Embryonic facial prominence (tissue), 1 donor: Measurements from ENCODE around the gene RAPGEF1.
A peak's percentile ranks its signal among the peaks of the same experiment; 100 is the strongest.
"Not testable (repeated sequence)": the region's sequence is repeated elsewhere in the genome, so short reads cannot be mapped to it uniquely, and the experiment has no call there.

ENCODE experiments used
- DNase-seq: peaks from one replicate; pipeline ENCODE4 v3.0.0-alpha.2; 2016; ENCODE audit errors: extremely low spot score

The RAPGEF1 gene, protein sequence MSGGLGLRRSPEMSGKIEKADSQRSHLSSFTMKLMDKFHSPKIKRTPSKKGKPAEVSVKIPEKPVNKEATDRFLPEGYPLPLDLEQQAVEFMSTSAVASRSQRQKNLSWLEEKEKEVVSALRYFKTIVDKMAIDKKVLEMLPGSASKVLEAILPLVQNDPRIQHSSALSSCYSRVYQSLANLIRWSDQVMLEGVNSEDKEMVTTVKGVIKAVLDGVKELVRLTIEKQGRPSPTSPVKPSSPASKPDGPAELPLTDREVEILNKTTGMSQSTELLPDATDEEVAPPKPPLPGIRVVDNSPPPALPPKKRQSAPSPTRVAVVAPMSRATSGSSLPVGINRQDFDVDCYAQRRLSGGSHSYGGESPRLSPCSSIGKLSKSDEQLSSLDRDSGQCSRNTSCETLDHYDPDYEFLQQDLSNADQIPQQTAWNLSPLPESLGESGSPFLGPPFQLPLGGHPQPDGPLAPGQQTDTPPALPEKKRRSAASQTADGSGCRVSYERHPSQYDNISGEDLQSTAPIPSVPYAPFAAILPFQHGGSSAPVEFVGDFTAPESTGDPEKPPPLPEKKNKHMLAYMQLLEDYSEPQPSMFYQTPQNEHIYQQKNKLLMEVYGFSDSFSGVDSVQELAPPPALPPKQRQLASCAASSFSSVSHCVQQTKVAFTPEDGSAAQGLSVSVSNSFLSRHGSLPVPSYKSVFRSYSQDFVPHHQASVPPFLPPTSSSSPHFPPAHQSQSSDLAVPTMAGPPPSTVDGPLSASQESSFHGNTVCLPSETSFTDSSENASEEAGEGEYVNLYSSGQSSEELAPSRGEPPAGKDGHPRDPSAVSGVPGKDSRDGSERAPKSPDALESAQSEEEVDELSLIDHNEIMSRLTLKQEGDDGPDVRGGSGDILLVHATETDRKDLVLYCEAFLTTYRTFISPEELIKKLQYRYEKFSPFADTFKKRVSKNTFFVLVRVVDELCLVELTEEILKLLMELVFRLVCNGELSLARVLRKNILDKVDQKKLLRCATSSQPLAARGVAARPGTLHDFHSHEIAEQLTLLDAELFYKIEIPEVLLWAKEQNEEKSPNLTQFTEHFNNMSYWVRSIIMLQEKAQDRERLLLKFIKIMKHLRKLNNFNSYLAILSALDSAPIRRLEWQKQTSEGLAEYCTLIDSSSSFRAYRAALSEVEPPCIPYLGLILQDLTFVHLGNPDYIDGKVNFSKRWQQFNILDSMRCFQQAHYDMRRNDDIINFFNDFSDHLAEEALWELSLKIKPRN (N-terminal part only)

DNA sequence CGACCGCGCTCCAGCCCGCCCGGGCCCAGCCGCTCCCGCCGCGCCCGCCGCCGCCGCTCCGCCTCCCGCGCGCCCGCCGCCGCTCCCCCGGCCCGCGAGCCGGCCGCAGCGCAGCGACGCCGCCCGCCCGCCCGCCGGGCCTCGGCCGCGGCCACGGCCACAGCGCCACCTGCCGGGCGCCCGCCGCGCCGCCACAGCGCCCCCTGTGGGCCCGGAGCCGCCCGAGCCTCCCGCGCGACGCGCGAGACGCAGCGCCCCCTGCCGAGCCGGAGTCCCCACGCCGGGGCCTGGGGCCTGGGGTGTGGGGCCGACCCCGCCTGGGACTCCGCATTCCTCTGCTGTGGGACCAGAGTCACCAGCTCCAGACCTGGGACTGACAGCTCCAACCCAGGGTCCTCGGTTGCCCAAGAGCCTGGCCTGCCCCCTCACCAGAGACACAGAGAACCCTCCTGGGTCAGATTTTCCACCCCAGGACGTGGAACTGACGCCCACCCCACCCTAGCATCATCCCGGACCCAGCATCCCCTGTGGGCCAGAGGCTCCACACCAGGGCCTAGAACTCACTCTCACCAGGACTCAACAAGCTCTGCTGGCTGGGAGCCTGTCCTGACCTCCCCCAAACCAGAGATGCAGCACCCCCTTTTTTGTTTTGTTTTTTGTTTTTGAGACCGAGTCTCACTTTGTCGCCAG, at the start of gene RAPGEF1:
RAPGEF1 (minus strand) TSS at position 118 of the 690 bp plus-strand sequence. CDS start 246 bp downstream, outside the sequence.
- no peak for DNase-seq

DNA sequence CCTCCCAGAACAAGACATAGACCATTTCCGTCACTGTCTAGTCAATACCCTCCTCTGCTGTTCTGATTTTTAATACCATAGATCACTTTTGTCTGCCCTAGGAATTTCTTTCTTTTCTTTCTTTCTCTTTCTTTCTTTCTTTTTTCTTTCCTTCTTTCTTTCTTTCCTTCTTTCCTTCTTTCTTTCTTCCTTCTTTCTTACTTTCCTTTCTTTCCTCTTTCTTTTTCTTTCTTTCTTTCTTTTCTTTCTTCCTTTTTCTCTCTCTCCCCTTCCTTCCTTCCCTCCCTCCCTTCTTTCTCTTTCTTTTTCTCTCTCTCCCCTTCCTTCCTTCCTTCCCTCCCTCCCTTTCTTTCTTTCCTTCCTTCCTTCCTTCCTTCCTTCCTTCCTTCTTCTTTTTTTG, 49.0 kb upstream of the RAPGEF1 start:
- no peak for DNase-seq

DNA sequence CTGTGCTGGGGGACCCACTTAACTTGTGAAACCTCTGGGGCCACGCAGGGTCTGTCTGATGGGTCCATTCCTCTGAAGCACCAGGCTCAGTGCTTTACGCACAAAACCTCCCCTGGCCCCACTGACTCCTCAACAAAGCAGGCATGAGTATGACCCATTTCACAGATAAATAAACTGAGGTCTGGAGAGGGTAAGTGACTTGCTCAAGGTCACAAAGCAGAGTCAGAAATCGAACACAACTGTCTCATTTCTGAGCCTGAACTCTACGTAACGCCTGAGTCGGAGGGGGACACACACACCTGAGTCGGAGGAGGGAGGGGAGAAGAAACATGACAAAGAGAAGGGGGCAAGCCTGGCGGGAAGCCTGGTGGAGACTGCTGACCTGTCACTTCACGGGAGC, 48.0 kb upstream of the RAPGEF1 start:
- DNase-seq: no peak

DNA sequence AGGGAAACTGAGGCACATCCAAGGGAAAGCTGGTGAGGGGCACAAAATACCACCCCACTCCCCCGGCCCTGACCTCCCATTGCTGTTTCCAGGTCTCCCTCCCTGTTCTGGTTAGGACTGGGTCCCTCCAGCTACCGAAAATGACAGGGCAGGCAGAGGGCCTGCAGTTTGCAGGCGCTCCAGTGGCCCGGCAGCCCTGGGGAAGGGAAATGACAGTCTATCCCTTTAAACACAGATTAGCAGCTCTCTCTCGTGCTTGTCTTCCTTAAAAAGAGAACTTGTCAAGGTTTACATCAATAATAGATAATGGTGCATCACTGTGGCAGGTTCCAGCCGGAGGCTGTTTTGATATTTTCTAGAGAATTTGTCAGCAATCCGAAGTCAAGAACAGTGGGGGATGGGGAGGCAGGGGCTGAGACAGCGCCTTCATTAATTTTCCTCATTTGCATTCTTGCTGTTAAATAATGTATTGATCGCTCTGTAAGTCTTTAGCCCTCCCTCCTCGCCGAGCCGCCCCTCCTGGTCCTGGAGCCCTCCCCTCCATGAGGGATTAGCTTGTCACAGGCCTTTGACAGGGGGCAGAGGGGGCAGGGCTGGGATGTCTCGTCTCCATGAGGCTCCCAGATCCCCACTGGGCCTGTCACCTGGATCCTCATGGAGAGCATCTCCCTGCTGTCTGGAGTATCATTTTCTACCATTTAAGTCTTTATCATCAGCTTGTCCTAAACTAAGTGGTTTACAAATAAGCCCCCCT, 45.0 kb upstream of the RAPGEF1 start:
- DNase-seq: no peak

DNA sequence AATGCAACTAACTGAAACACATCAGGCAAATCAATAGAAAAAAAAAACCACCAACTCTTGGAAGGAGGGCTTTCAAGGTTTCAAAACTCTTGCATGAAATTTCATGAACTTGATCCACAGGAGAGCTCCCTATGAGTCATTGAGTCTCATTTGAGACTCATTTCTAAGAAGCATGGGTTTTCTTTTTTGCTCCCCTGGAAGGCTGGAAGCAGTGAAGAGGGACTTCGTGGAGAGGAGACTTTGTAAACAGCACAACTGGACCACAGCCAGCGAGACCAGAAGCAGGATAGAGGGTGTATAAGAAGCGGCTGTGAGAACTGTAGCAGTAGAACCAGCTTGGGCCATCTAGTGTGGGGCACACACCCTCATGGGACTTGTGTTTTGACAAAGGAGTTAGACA, 41.2 kb upstream of the RAPGEF1 start:
- DNase-seq: no peak

DNA sequence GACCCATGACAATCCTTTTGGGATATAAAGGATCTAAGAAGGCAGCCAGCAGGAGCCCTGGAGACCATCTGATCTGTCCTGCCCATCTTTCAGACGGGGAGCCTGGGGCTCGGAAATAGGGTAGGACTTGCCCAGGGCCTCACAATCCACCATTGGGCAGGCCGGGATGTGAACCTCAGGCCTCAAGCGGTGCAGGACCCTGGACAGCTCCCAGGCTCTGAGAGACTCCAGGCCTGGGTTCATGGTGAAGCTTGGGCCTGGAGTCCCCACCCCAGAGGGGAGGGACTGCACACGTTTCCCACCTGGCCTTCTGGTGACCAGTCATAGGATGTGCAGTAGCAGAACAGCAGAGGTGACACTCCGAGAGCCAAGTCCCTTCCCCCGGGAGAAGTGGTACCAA, 36.6 kb upstream of the RAPGEF1 start:
- no peak for DNase-seq

DNA sequence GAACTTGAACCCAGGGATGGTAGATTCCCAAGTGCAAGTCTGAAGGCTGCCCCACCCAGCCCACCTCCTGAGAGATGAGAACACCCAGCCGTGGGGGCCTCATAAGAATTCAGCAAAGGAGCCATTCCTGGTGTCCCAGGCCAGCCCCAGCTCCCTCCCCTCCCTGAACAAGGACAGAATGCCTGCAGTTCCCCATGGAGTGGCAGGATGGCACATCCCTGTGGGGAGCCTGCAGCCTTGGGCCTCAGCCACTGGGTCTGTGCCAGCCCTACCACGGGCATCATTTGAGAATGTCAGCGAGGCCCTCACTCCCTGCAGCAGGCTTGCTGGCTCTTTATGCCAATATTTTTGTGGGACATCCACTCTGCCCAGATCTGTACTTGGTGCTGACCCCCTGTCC, 36.2 kb upstream of the RAPGEF1 start:
- DNase-seq: no peak

DNA sequence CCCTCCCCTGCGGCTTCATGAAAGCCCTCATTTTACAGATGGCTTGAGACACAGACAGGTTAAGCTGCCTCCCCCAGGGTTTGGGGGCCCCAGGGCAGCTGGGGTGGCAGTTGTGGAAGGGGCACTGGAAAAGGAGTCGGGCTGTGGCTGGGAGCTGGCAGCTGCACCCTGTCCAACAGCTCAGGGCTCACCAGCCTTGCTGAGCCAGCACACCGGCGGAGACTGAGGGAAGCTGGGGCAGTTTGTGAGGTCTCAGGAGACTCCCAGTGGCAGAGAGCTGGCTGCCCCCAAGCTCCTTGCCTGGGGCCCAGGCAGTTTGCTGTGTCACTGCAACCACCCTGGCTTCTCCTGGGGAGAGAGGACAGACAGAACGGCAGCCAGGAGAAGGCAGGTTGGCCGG, 34.8 kb upstream of the RAPGEF1 start:
- DNase-seq: no peak

DNA sequence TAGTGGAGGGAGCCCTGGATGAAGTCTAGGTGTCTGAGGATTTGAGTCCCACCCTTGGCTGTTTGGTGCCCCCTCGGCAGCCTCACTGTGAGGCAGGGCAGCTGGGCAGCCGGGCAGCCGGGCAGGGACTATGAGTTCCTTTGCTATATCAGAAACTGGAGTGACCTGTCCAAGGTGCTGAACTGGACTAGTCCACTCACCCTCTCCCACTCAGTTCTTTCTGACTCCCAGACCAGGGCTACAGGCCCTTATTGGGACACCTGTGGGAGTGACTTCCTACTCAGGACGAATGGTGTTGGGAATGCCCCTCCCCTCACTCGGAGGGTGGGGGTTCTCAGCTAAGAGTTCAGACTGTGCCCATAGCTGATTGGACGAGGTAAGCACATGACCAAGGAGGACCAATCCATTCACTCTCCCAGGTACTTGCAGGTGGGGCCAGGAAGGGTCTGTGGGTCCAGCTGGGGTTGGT, 34.1 kb upstream of the RAPGEF1 start:
- peak; percentile 24 for DNase-seq

DNA sequence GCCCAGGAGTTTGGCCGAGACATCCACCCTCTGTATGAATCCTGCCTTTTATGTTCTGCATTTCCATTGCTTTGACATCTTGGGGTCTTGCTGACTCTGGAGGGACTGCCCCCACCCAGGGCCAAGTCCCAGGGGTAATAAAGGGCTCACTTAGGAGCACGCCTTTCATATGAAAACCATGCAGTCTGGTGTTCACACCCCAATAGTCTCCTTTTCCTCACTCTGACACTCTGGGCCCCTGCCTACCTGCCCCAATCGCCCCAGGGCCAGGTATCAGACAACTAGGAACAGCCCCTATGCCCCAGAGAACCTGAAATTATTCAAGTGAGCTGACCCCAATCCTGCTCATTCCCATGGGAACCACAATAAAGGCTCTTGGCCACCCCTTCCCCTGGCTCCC, 33.1 kb upstream of the RAPGEF1 start:
- DNase-seq: no peak

DNA sequence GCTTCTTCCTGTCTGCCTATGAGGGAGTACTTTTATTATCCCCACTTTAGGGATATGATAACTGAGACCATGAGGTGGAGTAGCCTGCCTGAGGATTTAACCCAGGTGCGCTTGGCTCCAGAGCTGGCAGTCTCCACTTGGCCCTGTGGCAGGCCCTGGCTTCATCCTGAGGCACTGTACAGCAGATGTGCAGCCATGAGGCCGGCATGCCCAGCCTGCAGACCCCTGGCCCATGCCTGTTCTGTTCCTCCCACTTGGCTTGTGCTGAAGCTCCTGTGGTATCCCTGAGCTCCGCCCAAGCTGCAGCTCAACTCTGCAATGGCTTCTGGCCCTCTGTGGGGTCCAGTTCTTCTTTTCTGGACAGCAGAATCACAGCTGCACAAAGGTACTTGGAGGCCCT, 31.8 kb upstream of the RAPGEF1 start:
- DNase-seq: no peak

DNA sequence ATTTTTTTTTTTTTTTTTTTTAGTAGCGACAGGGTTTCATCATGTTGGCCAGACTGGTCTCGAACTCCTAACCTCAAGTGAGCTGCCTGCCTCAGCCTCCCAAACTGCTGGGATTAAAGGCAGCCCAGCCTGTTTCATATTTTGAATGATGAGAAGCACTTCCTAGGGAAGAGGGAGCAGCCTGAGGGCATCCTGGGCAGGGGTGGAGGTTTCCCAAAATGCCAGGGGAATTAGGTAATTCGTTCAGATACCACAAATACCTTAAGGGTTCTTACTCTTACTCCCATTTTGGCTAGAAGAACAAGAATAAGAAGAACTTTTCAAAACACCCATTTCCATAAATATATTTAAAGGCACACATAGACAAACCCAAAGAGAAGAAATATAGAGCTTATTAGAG, 29.5 kb upstream of the RAPGEF1 start:
- no peak for DNase-seq

DNA sequence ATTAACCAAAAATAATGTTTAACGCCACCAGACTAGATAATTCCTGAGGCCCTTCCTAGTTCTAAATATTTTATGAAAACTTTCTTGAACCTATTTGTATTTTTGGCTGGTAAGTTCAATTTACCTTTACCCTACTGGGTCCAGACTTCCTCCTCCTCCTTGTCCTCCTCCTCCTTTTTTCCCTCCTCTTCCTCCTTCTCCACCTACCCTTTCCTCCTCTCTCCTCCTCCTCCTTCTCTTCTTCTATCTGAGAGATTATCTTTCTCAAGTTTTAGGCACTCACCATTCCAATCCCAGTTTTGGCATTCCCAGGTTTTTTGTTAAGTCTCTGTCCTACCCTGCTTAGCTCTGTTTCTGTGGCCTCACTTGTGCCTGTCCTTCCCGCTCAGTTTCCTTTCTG, 24.7 kb upstream of the RAPGEF1 start:
- no peak for DNase-seq

DNA sequence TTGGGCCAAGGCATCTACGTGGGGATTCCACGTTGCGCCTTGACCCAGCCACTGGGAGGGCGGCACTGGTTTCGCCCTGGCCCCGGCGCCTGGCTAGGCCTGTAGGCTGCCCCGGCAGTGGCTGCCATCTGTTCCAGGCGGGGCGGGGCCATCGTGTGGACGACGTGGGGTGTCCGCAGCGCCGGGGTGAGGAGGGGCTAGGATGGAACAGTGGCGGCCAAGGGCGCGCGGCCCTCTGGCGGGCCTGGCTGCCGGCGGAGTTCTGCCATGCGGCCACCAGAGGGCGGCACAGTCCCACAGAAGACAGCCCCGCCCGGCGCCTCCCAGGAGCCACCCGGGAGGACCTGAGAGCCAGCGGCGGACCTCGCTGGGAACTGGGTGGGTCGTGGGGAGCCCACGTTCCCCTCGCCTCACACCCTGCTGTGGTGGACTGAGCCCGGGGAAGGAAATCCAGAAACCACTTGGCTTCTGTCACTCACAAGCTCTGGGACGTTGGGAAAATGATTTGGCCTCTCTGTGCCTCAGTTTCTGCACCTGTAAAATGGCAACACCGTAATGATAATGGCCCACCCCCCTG, 22.6 kb upstream of the RAPGEF1 start:
- DNase-seq: no peak

DNA sequence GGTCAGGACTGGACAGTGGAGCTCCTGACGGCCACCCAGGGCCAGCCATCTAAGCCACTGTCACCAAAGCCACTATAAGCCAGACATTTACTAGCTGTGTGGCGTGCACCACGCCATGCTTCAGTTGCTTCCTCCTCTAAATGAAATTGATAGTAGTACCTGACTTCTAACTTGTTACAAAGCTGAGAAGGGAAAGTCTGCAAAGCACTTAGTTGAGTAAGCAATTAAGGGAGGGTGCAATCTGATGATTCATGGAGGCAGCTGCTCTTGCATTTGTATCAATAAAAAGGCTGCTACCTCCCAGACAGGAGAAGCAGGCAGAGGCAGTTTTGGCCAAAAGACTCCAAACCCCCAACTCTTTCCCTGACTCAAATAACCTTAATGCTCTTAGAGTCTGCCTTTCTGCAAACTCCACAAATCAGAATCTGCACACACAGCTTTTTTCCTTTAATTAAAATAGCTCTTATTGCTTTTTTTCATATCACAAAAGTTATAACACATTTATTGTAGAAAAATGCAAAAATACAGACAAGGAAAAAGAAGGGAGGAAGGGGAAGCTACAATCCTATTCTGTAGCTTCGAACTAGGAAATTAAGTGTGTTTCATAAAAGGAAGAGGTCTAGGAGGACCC, 19.3 kb upstream of the RAPGEF1 start:
- no peak for DNase-seq

DNA sequence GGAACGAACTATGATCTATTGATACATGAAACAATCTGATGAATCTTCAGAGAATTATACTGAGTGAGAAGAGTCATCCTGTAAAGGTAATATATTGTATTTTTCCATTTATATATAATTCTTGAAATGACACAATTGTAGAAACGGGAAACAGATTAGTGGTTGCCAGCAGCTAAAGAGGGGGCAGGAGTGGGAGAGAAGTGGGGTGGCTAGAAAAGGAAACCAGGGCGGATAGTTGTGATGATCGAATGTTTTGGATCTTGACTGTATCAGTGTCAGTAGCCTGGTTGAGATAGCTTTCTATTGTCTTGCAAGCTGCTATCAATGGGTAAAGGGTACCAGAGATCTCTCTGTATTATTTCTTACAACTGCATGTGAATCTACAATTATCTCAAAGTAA, 17.7 kb upstream of the RAPGEF1 start:
- DNase-seq: no peak

DNA sequence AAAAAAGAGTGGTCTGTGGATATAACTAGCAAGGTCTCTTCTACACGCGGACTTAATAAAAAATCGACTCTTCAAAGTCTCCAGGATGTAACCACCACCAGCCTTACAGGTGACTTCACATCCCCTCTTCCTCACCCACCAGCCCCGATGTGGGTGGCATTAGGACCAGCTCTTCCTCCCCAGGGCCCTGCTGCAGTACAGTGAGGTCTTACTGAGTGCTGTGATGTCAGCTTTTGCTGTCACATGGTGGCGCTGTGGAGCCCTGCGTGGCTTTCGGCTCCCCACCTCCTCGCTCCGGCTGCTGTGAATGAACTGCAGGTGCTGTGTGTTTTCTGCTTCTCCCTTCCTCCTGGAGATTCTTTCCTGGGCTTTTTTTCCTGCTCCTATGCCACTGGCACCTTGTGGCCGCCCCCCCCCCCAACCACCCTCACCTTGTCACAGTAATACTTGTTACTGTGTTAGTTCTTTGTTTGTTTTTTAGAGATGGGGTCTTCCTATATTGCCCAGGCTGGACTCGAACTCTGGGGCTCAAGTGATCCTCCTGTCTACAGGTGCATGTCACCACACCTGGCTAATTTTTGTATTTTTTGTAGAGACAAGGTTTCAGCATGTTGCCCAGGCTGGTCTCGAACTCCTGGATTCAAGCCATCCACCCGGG, 15.8 kb upstream of the RAPGEF1 start:
- peak; percentile 59 for DNase-seq

DNA sequence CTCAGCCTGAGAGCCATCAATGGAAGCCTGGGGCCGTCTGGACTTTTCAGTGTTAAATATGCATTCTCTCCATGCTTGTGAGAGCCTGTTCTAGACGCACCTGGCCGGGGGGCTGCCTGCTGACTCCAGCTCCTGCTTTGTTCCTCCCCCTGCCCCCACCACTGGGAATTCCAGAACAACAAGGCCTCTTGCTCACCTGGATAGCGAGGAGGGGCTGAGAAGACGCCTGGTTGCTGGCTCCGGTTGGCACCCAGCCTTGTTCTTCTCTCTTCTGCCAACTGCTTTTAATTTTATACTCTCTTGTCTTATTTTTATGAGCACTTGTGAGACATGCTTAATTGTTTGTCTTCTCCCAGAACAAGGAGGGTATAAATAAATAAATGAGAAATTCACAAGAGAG, 15.0 kb upstream of the RAPGEF1 start:
- no peak for DNase-seq

DNA sequence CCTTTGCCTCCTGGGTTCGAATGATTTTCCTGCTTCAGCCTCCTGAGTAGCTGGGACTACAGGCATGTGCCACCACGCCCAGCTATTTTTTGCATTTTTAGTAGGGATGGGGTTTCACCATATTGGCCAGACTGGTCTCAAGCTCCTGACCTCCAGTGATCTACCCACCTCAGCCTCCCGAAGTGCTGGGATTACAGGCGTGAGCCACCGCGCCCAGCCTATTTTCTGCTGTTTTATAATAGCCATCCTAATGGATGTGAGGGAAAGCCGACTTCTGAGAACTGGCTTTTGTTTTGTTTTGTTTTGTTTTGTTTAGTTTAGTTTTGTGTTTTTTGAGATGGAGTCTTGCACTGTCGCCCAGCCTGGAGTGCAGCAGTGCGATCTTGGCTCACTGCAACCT, 13.9 kb upstream of the RAPGEF1 start:
- DNase-seq: not testable (repeated sequence)
